Frontal cortex (tissue), 4 donors: ENCODE results near the gene HOXA10. TPM values are rescaled to one million over a fixed set of nuclear protein-coding genes. Genes with fewer than 3 reads are reported as not detected.

ENCODE experiments used
- DNase-seq, 2 donors: peaks; one replicate each; pipeline ENCODE4 v3.0.0; 2012; ENCODE audit warnings: low spot score in 2 of 2
- FAIRE-seq: peaks from 2 replicates; lab custom pipeline; 2012; peaks lifted over from hg19 to GRCh38; lab: Jason Lieb, UNC
- total RNA-seq: library from RNA; depleted of rRNA; stranded (reverse); fragments of >200 nt; gene quantifications from one replicate; pipeline ENCODE4 v1.2.3, GENCODE V29; 2014
- donor health status: control.
- donor health status: control.
- donor health status: control.

Gene HOXA10
- total RNA-seq, 1 donor from 2014 or later = not detected

- DNase-seq (no peak), FAIRE-seq (no peak)
These were observed 30.8 kb upstream of the HOXA10 start for GRCh38 chr7:27204851-27205322.

DNA sequence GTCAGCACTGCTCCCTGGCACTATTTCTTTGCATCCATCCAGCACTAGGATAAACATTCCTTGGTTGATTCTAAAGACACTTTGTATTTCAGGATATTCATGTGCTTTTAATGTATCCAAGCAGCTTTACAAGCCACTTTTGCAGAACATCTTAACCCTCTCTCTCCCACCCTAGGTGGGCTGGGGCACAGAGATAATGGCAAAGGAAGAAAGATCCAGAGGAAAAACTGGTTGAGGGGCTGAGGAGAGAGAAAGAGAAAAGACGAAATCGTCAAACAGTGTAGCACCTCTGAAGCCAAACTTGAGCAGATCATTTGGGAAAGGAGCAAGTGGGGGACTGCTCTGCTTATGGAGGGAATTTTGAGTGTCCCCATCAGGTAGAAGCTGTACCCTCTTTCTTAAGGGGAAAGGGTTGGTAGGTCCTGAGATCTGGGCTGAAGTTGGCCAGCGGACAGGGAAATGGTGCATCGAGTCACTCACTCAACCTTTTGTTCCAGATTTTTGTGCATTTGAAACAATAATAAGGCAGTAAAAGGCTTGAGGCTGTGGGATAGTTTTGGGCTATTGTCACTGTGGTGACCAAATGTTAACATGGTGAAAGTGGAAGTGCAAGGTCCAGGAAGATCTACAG lies 30.0 kb upstream of the HOXA10 start:
- no peak for FAIRE-seq
- DNase-seq = no peak

DNA sequence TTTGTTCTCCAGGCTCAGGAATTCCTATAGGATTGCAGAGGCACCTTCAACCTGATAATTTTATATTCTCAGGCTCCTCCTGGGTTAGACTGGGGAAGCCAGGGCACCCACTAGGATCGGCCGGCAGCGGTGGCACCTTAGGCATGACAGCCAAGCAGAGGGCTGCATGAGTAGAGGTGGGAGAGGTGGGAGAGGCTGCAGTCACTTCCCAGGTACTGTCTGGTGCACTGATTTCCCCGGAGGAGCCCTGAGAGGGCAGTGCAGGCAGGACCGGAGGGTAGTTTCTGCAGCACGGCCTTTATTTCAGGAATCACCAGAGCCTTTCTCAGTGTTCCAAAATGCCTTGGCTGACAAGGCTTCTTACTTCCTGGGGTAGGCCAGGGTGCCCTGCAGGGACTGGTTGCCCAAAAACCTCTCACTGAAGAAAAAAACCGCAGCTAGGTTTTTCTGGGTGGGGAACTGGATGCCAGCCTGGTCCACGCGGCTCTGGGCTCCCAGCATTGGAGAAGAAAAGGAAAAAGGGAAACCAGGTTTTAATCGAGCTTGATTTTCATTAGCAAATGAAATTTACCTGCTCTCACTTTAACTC lies 29.3 kb upstream of the HOXA10 start:
- DNase-seq = no peak
- FAIRE-seq = no peak

GRCh38 chr7:27202862-27203134 lies 28.7 kb upstream of the HOXA10 start:
- DNase-seq (no peak), FAIRE-seq (no peak)

DNA sequence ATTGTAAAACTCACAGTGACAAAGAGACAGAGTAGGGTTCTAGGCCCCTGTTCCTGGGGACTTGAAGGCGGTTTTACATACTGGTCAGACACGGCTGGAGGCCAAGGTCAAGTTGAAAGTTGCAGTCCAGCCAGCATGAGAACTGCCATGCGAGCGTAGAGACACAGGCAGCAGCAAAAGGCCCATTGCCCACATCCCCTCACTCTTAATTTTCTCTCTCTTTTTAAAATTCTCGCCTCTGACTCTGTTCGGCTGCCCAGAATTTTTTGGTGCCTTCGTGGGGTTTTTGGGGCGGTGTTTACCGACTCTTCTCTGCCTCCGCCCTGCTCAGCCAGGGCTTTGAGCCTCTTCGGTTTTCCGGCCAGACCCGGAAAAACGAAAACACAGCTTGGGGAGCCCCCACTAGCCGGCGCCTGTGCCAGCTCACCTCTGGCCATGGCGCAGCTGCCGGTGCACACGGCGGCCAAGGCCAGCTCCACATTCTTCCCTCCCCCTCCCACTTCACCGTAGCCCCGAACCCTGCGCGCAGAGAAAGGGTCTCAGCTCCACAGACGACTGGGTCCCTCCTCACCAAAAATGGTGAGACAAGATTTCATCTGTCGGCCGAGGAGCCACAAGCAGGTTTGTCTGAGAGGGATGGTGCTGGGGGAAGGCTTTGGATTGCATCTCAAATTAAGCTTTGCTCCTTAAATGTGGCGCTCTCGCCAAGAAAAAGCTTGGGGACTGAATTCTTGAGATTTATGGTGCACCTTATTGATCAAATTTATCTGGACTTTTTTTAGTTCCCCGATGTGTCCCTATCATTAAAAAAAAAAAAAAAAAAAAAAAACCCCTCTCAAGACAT lies 28.1 kb upstream of the HOXA10 start:
- no peak for FAIRE-seq
- no peak for DNase-seq

DNA sequence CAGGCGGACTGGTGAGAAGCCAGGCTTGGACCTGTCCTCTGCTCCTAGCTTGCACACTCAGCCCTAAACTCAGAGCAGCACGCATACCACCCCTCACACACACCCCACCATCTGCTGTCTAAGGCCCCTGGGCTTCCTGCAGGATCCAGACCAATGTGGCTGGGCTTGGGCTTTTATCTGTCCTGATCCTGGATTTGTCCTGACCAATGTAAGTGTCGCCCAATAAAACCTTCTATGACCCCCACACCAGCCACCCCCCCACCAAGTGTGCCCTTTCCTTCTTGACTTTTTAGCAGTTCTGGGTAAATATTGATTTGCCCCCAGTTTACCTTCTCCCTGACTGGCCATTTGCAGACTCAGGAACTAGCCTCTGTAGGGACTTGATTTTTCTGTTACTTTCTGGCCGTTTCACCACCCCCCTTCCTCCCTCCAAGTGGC lies 27.5 kb upstream of the HOXA10 start:
- FAIRE-seq = no peak

GRCh38 chr7:27200761-27201579 lies 26.9 kb upstream of the HOXA10 start:
- DNase-seq (no peak), FAIRE-seq (no peak)

More for the DNA sequence above, 27.5 kb upstream of the HOXA10 start:
- DNase-seq = no peak

DNA sequence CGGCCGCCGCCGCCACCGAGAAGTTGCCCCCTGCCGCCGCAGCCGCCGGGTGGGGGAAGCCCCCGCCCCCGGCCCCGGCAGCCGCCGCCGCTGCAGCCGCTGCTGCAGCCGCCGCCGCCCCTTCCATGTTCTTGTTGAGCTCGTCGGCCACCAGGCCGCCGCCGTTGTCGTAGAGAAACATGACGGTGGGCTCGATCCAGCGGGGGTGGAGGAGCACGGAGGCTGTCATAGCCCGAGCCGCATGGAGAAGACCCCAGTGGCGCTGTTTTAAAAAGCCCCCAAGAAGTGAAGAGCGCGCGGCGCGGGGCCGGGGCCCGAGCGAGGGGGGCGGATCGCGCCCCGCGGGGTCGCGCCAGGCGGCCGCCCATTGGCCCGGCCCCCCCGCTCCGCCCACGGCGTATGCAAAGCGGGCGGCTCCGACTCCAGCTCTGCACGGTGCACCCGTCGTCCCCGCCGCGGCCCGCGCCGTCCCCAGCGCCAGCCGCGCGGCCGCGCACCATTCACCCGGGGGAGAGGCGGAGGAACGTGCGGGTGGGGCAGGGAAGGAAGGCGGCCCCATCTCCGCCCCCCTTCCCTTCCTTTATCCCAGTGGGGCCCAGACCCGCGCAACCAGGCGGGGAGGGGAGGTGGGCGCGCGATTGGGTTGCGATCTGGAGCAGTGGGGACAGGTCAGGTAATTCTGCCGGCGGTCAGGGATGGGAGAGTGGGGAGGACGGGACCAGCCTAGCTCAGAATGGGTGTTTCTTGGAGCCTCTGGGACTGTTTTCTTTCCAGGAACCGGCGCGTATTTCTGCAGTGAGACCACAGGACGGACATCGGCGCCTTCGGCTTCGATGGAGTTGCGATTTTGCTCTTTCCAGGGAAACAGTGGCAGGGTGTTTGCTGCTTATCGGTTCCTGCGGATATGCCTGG lies 26.0 kb upstream of the HOXA10 start, which contains the start of gene HOXA13:
HOXA13 (minus strand) TSS at position 243 of the 912 bp plus-strand sequence; CDS start at position 229, 14 bp downstream.
- FAIRE-seq (no peak), DNase-seq (no peak)

DNA sequence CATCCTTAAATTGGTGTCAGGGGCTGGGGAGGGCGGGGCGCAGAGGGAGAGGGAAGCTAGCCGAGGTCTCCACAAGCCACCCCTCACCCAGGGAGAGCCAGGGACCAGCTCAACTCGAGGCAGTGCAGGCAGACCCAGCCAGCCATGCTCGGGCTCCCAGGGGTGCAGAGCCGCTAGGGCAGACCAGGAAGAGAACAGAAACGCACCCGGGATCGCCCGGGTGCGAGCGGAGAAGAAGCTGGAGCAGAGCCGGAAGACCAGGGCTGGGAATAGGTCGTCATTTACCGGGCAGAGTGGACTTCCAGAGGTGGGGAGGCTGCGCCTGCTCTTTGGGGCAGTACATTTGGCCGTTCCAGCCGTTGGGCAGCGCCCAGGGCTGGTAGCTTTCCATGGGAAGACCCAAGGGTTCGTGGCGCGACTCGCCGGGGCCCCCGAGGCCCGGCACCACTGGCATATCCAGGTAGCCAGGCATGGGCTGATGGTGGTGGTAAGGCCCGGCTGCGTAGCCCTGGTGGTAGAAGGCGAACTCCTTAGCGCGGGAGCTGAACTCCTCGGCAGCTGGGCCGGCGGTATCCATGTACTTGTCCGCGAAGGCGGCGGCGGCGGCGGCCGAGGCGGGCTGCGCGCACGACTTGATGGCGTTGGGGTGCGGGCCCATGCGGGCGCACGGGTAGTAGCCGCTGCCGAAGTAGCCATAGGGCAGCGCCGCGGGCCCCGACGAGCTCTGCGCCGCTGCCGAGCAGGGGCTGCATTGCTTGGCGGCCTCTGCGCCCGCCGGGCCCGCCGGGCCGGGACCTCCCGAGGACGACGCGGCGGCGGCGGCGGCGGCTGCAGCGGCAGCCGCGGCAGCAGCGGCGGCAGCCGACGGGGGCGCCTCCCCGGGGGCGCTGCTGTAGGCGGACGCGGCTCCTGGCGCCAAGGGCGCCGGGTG lies 25.0 kb upstream of the HOXA10 start:
- DNase-seq (no peak), FAIRE-seq (no peak)

GRCh38 chr7:27198138-27198841 lies 24.2 kb upstream of the HOXA10 start:
- FAIRE-seq (no peak), DNase-seq (no peak)

DNA sequence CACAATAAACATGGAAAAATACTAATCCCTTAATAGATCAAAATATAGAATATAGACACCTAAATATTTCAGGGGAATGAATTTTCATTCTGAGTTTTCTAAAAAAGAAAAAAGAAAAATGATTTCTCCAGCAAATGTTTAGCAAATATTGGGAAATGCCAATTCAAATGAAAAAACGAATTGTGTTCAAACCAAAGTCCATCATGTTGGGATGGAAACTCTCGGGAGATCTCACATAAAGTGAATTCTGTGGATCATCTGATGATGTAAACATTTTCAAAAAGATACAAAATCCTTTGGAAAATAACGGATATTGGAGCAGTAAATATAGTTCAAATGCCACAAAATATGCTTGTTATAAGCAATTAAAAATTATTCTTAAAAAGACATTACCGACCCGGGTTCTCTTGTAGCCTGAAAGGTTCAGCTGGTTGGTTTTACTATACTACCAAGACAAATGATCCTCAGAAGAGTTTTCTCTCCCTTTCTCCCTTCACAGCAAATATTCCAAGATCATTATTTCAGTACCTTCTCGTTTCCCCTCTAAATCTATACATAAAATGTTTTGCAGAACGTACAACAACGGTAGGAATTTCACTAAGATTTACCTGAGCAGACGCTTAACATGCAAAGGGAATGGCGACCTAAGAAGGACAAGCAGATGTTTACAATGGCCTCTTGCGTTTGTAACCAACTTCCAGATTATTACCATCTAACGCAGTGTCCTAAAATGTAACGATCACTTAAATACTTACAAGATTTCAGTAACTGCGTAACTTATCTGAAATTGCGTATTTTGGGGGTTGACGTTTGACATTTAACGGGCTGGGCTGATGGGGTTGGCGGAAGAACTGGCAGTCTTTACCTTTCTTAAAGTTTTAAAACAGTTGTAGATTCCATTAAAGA lies 23.3 kb upstream of the HOXA10 start:
- no peak for DNase-seq
- FAIRE-seq = no peak

DNA sequence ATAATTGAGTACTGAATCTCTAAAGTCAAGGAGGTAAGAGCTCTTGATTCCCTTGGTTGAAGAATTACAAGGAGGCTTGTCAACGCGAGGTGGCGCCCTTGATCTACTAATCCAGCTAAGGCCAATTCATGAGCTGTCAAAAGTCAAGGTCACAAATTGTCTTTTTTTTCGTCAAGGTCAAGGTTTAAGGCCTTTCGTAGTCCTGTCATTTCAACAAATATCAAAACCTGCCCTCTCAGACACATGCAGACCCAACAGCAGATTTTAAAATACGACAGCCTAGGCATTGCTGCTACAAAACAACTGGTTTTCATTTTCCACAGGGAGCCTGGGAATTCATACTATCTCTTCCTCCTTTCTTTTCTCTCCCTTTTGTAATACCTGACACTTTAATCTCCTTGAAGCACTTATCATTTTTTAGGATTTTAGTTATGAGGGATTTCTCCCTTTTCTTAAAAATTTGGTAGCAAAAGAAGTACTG lies 22.2 kb upstream of the HOXA10 start:
- DNase-seq (peak; percentile 74 to 77), FAIRE-seq (peak; percentile 50)

DNA sequence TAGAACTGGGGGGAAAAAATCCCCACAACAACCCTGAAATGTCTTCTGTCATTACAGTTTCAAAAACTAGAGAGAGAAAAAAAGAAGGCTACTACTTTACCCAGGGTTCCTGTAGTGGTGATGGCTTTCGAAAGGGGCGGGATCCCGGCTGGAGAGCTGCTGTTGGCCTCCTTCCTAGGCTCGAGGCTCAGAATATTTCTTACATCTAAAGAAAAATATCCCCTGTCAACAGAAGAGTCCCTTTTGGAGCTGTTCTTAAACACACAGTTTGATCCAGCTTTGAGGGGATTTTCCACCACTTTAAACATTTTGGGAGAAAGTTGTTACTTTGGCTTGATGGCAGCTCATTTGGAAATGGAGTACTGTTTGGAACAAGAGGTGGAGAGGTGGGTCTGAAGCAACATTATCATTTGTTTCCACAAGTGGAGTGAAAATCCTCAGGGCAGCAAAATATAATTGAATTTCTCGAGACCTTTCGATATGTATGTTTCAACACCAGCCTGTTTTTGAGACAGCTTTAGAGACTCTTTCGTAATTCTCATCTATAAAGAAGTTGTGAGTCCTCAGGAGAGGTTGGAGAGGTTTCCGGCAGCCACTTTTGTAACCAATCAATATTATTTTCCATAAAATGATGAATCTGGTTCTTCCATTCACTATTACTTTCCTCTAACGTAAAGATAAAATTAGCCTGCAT lies 20.7 kb upstream of the HOXA10 start:
- DNase-seq = no peak
- no peak for FAIRE-seq

GRCh38 chr7:27194002-27194352 lies 19.9 kb upstream of the HOXA10 start:
- DNase-seq (no peak), FAIRE-seq (no peak)

DNA sequence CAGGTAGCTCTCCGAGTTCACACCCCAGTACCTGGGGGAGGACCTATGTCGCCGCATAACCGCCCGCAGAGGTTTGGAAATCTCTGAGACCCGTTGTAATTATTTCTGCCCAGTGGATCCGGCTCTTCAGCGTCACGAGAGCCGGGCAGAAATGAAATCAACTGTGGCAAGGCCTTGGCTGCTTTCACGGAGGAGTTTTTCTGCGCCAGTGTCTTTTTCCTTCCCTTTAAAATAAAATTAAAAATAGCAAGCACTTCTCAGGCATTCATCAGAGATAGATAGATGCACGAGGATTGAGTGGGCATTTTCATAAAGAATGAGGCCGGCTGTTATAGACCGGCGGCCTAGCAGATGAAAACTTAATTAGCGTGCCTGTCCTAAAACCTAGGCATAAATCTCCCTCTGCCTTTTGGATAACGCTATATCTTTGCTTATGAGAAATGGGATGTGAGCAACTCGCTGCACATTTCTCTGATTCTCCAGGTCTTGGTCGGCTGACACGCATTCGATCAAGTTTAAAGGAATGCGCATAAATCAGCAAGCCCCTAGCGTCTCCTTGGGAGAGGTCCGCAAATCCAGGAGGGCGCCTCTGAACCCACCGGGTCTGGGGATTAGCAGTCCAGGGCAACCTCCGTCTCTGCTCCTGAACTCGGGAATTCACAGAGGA lies 19.3 kb upstream of the HOXA10 start:
- FAIRE-seq (no peak), DNase-seq (no peak)
